Non-pigmented ciliary epithelial cell (primary cell): ENCODE data around the gene AGPAT4.

ENCODE experiments used
- DNase-seq: peaks from one replicate; pipeline ENCODE4 v3.0.0-alpha.2; 2010; ENCODE audit warnings: low read depth

AGPAT4 gene

DNA sequence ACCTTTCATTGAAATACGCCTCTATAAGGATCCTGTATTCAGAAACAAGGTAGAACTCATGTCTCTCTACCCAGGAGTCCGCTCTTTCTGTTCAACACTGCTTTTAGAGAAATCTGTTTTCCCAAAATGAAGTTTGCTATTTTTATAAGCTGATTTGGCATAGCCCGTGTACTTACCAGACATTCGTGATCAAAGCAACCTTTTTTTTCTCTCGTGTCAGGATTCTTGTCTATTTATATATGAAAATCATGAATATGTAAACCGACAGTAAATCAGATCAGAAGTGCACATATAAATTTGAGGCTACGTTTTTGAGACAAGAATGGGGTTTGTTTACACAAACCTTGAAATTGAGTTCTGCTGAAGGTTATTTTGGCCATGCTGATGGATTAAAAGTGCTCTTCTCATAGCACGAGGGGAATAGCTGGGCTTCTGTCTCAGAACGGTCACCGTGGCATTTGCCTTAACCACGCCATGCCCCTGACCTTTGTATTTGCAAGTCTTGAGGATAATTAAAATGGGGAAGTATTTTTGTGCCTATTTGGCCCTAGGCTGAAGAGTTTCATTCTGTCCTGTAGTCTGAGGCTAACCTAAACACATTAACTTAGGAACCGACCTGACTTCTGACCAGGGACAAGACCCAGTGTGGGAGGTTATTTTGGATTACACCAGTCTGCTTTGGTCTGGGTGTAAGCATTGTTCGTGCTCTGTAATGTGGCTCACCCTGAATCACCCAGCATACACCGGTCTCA, 163.7 kb downstream of the AGPAT4 start:
- DNase-seq, result no peak

DNA sequence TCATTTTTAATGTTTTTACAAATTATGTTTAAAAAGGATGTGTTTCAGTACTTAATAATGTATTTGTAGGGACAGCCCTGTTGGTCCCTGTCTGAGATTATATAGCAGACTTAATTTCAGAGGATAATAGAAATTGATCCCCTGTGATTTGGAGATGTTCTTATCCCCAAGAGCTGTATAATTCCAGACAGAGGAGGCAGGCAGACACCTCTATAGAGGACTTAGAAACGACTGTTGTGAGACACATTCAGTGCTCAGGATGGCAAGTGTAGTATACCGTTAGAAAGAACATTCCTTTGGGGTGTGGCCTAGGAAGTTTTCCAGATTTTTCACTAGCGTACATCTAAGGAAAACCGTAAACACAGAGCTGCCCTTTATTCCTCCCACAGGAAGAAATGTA, 164.5 kb downstream of the AGPAT4 start:
- no peak for DNase-seq

DNA sequence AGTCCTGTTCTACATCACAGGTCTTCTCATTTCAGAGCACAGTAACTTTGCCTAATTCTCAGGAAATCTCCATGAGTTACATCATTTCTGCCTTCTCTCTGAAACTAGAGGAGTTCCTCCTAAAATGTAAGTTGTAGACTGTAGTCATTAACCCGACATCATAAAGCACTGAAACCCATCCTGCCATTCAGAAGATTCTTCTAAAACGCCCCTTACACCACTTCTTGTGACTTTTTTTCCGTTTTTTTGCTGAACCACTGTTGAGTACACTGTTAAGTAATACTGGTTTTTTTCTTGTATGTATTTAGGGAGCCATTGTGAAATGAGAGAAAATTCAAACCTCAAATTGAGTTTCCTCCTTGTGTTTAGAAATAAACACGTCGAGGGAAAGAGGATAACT, 164.9 kb downstream of the AGPAT4 start:
- DNase-seq, result no peak

- no peak for DNase-seq
These were observed 165.8 kb downstream of the AGPAT4 start for GRCh38 chr6:161107779-161108730.

- DNase-seq, result no peak
These were observed 168.5 kb downstream of the AGPAT4 start for GRCh38 chr6:161105408-161105807.

DNA sequence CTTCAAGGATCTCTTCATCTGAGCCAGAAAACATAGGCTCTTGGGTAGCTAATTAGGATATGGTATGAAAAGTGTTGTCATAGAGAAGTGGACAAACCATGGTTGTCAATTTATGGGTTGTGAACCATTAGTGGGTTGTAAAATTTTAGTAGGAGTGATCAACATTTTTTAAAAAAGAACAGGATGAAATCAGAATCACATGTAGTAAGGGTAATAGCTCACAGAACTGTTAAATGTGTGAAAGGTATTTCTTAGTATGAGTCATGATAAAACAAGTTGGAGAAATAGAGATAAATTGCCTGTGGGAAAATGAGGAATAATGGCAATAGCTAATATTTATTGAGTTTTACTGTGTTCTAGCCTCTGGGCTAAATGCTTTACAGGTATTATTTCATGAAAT, 168.9 kb downstream of the AGPAT4 start:
- DNase-seq, result no peak

GRCh38 chr6:161103475-161103874, 170.4 kb downstream of the AGPAT4 start:
- DNase-seq, result no peak

- no peak for DNase-seq
These were observed 172.3 kb downstream of the AGPAT4 start for GRCh38 chr6:161101517-161101916.

GRCh38 chr6:161100072-161100471, 173.8 kb downstream of the AGPAT4 start:
- no peak for DNase-seq

GRCh38 chr6:161095916-161096315, 177.9 kb downstream of the AGPAT4 start:
- DNase-seq, result no peak

- DNase-seq, result no peak
These were observed 178.9 kb downstream of the AGPAT4 start for GRCh38 chr6:161094955-161095354.

GRCh38 chr6:161091972-161092701, 181.7 kb downstream of the AGPAT4 start:
- no peak for DNase-seq

- DNase-seq, result no peak
These were observed 182.7 kb downstream of the AGPAT4 start for GRCh38 chr6:161091151-161091550.

- DNase-seq, result no peak
These were observed 185.1 kb downstream of the AGPAT4 start for GRCh38 chr6:161088676-161089328.

DNA sequence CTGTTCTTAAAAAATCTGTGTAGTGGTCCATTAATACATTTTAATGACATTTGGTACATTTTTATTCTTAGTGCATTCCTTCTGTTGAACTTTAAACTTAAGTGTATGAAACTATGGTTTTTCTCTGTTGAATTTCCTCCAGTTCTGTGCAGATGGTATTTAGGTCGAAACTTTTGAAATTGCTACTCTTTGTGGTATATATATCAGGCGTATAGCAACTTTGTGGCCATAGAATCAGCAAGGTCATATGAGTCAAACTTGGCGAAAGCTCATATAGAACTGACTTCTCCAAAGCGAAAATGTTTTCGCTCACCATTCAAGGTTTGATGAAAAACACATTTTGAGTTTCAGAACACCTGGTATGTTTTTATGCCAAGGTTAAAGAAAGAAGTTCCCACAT, 188.6 kb downstream of the AGPAT4 start:
- no peak for DNase-seq

DNA sequence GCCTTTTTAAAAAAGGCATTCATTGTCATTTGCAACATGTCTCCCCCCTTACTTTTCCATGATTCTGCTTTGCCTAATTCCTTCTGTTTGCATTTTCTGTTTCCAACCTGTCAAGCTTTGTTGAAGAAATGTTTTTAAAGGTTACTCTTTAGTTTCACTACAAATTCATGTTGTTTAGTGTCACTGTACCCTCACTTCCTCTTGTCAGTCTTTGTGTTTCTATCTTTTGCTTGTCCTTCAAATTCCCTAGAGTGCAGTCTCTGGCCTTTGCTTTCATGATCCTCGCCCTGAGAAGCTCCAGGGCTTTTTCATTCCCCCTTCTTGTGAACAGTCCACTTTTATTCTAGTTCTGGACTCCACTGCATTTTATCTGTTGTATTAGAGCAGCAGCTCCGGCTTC, 191.6 kb downstream of the AGPAT4 start:
- DNase-seq, result no peak

DNA sequence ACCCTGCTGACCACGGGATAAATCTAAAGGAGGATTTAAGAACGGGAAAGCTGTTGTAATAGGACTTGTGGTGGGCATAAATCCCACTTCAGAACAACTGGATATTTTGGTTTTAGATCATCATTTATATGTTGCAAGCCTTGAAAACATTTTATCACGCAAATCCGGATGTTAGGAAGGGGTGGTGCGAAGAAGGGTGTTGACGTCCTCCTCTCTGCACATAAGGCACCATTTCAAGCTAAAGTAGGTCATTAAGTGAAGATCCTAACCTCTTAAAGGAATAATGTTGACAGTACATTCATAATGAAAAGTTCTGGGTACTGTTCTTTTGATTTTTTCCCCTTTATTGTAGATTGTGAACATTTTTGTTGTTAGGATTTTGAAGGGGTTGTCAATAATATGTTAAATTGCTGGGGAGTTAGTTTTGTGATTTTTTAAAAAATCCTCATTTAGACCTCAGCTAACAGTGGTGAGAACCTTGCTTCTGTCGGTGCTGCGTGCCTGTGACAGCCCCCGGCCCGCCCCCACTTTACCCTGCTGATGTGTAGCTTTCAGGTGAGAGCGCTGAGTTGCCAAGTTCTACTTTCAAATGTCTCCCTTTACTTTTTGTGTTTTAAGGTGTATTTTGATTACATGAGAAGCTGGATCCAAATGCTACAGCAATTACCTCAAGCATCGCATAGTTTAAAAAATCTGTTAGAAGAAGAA, 193.4 kb downstream of the AGPAT4 start:
- no peak for DNase-seq
